Hypothalamus (tissue), 51 donors: ENCODE measurements around the gene EIF4EBP3.
"Not testable (repeated sequence)": the region's sequence is repeated elsewhere in the genome, so short reads cannot be mapped to it uniquely, and the experiment has no call there.

Source experiments
- DNase-seq, 51 donors: peaks; one replicate each; lab custom pipeline; 2025; lab: John Stamatoyannopoulos, UW

Gene EIF4EBP3

DNA sequence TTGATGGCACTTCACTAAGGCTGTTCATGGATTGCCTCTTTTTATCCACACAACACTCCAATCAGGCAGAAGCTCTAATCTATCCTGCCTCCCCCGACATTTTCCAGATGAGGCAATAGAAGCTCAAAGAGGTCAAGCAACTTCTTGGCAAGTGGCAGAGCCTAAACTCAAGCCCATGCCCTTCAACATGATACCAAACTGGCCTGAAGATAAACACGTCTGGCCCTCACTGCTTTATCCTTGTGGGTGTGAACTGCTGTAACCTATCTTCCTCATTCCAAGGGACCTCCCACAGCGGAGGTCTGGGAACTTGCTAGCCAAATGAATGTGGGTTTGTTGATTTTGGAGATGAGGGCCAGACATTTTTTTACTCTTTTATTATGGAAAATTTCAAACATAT, 26.7 kb downstream of the EIF4EBP3 start:
- no peak for DNase-seq

DNA sequence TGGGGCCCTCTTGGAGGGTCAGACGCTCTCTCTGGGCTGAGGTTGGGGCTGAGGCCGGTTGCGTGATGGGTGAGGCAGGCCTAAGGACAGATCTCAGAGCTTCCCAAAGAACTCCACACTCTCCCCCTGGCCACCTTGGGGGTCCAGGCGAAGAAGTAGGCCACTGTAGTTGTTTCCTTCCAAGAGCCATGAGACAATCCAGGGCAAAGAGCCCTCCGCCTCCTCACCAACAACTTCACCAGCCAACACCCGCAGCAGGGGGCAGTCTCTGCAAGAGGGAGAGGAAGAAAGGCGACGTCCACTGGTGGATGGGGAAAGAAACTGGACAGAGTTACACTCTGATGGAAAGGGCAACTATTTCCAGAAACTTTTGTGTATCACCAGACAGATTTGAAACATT, 27.8 kb downstream of the EIF4EBP3 start:
- DNase-seq, result peak in 25 of 51 donors; percentile 3 to 62 (median 20)

DNA sequence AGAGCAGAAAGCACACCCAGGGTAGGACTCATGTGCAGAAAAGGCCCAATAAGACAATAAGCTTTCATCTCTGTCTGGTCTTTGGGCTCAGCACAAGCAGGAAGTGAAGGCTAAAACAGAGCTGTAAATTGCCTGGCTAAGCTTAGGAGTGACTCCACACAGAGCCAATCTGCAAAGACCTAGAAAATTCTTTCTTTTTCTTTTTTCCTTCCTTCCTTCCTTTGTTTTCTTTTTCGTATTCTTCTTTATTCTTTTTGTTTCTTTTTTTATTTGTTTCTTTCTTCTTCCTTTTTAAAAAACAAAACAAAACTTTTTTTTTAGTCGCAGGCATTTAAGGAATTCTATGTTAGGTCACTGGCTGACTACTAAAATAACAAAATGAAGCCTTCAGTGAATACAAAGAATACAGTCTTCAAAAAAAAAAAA, 29.3 kb downstream of the EIF4EBP3 start:
- DNase-seq, result no peak

DNA sequence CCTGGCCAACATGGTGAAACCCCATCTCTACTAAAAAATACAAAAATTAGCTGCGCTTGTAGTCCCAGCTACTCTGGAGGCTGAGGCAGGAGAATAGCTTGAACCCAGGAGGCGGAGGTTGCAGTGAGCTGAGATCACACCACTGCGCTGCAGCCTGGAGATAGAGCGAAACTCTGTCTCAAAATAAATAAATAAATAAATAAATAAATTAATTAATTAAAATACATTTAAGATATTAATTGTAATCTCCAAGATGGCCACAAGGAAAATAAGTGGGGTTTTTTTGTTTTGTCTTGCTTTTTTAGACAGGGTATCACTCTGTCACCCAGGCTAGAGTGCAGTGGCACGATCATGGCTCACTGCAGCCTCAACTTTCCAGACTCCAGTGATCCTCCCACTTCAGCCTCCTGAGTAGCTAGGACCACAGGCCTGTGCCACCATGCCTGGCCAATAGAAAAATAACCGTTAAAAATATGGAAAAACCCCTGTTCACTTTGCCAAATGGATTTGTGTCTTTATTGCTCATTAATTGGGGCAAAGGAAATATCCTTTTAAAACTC, 31.8 kb downstream of the EIF4EBP3 start:
- not testable (repeated sequence) for DNase-seq

DNA sequence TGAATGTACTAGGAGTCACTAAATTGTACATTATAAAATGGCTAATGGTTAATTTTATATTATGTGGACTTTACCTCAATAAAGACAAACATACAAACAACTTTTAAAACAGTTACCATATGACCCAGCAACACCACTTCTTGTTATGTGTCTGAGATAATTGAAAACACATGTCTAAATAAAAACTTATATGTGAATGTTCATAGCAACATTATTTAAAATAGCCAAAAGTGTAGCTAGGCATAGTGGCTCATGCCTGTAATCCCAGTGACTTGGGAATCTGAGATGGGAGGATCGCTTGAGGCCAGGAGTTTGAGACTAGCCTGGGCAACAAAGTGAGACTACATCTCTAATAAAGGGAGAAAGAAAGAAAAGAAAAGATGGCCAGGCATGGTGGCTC, 40.0 kb downstream of the EIF4EBP3 start:
- DNase-seq, result no peak

DNA sequence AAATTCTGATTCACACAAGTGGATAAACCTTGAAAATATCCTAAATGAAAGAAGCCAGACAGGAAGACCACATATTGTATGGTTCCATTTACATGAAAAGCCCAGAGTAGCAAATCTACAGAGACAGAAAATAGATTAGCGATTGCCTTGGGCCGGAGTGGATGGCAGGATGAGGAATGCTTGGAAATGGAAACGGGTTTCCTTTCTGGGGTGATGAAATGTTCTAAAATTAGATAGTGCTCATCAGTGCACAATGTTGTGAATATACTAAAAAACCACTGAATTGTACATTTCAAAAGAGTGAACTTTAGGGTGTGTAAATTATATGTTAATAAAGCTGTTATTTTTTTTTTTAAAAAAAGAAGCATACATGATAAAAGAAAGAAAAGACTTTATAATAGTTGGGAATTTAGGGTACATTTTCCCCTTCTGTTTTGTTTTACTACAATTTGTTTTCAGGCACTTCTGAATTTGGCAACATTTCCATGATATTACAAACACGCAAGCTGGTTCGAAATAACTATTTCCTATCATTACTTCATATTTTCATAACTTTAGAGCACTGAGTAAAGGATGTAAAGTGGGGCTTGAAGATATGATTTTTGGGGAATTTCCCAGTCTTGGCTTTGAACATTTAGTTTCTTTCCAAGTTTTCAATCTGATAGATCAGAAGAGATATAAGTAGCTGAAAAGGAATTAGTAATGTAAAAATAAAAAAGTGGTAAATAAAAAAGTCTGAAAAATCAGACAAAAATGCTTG, 41.0 kb downstream of the EIF4EBP3 start:
- no peak for DNase-seq

DNA sequence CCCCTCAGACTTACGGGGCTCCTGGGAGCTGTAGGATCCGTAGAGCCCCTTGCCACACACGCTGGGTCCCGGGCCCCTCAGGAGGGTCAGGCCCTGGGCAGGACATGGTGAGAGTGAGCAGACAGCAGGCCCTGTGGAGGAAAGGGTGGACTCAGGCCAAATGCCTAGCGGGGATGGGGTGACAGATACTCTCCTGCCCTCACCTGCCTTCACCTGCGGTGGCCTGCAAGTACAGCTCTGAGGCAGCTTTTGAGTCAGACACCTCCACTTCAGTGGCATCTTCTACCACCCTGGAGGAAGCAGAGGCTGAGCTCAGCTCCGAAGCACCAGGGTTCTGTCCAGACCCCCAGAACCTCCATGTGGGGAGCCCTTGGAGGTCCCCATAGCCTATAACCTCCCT, 43.4 kb downstream of the EIF4EBP3 start:
- DNase-seq, result no peak

DNA sequence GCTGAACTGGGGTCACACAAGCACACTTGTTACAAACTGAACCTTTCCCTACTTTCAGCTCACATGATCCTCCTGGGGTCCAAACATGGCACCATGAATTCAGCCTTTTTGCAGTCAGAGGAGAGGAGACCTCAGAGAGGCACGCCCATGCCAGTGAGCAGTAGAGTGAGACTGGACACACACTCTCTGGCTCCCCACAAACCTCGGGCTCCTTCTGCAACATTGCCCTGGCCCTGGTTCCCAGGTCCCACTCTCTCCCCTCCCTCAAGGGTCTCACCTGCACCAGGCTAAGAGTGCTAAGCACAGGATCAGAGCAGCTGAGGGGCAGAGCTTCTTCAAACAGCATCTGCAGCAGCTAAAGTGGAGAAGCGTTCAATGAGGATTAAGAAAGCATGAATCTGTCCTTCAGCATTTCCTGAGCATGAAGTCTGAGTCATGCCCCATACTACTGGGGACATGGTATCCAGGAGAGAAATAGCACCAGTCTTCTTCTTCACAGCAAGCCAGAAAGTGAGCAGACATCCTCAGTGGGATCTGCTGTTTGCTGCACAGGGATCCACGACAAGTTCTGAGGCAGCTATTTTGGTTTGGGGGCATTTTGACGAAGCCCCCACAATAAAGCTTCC, 44.4 kb downstream of the EIF4EBP3 start:
- DNase-seq, result no peak

DNA sequence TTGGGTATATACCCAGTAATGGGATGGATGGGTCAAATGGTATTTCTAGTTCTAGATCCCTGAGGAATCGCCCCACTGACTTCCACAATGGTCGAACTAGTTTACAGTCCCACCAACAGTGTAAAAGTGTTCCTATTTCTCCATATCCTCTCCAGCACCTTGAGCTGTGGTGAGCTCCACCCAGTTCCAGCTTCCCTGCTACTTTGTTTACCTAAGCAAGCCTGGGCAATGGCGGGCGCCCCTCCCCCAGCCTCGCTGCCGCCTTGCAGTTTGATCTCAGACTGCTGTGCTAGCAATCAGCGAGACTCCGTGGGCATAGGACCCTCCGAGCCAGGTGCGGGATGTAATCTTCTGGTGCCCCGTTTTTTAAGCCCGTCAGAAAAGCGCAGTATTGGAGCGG, 45.6 kb downstream of the EIF4EBP3 start:
- DNase-seq, result not testable (repeated sequence)

DNA sequence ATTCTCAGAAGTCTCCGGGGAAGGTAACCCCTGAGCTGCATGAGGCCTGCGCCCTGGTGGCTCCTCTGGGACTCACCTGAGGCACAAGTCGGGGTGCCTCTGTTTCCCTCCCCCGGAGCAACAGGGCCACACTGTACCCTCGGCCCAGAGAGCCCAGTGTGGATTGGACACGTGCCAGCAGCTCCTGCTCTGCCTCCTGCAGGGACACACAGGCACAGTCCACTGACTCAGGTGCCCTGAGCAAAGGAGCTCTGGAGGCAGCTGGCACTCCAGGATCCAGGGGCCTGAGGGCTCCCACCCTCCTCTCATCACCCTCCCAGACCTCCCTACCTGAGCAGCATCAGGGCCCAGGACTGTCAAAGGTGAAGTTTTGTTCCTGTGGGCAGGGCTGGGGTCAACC, 46.7 kb downstream of the EIF4EBP3 start:
- DNase-seq, result no peak

DNA sequence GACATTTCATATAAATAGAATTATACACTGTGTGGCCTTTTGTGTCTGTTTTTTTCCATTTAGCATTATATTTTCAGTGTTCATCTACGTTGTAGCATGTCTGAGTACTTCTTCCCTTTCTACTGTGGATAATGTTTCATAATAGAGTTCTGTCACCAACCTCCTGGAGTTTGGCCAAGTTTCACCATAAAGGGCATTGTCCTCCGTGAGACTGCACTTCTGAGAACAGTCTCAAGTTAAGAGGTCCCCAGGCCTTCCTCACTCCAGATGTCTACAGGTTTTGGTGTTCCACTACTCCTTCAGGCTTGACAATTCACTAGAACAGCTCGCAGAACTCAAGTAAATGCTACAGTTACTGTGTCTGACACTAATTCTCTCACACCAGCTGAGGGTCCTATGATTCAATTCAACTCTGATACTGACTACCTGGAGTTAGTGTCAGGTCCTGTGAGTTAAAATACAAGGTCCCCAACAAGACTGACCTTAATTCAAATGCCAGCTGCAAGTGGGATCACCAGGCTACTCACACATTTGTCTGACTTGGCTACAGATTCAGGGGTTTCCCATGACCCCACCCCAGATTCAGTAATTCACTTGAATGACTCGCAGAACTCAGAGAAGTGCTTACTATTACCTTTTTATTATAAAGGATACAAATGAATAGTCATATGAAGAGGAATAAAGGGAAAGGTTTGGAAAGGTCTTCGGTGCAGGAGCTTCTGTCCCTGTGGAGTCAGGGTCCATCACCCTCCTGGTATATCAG, 48.3 kb downstream of the EIF4EBP3 start:
- DNase-seq, result peak in 7 of 51 donors; percentile 9 to 38 (median 29)

DNA sequence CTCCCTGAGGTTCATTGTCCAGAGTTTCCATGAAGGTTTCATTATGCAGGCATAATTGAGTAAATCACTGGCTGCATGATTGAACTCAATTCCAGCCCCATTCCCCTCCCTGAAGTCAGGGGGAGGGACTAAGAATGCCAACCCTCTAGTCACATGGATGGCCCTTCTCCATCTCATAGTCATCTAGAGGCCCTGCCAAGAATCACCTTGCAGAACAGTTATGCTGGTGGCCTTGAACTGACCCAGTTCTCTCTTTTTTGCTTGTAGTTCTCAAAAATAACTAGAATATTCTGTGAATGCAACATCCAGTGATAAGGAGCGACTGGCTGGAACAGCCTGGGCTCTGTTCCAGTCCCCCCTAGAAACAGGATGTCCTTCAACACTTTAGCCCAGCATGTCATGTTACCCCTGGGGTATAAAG, 48.9 kb downstream of the EIF4EBP3 start:
- peak in 3 of 51 donors; percentile 14 to 30 (median 20) for DNase-seq

DNA sequence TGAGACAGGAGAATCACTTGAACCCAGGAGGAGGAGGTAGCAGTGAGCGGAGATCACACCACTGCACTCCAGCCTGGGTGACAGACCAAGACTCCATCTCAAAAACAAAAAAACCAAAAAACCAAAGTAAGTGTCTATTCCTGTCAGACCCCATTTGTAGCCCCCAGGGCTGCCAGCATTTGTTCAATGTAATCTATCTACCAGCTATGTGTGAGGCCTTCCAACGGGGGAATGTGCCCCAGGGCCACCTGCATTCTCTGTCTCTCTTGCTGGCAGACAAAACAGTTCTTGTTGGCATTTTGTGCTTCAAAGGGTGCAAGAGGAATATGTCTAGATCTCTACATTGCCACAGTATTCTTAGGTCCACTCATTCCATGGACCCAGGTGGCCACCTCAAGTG, 51.4 kb downstream of the EIF4EBP3 start:
- no peak for DNase-seq
